ENCODE results near the gene BLCAP.

DNA sequence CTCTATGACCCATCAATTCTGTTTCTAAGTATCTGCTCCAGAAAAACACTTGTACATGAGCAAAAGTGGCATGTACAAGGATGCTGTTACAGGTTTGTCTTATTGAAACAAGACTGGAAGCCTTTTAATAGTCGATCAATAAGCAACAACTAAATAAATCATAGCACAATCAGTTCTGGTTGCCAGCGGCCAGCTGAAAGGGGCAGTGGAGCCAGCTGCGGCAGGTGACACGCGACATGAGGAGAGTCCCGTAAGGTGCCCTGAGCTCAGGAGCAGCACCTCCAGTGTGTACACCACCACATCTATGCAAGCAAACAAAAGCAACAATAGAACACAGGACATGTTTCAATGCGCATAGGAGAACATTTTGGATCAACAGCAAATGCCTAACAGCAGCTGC lies 27.4 kb downstream of the BLCAP start:
- no peak for TF ChIP-seq POLR2A (IDR thresholded peaks at IDR 0.05)
- TF ChIP-seq, protein P1, sequence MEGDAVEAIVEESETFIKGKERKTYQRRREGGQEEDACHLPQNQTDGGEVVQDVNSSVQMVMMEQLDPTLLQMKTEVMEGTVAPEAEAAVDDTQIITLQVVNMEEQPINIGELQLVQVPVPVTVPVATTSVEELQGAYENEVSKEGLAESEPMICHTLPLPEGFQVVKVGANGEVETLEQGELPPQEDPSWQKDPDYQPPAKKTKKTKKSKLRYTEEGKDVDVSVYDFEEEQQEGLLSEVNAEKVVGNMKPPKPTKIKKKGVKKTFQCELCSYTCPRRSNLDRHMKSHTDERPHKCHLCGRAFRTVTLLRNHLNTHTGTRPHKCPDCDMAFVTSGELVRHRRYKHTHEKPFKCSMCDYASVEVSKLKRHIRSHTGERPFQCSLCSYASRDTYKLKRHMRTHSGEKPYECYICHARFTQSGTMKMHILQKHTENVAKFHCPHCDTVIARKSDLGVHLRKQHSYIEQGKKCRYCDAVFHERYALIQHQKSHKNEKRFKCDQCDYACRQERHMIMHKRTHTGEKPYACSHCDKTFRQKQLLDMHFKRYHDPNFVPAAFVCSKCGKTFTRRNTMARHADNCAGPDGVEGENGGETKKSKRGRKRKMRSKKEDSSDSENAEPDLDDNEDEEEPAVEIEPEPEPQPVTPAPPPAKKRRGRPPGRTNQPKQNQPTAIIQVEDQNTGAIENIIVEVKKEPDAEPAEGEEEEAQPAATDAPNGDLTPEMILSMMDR (IDR thresholded peaks at IDR 0.05) = no peak

Data from breast epithelium (tissue), 3 donors.